SJCRH30 (cell line): ENCODE results near the gene HSD17B2. TPM values are rescaled to one million over a fixed set of nuclear protein-coding genes. Genes with fewer than 3 reads are reported as not detected.

ENCODE experiments used
- DNase-seq, 2 experiments: peaks; one replicate each; pipeline ENCODE4 v3.0.0-alpha.2; 2015 to 2020
- H3K27ac ChIP-seq: fragments of 250-450 bp; sonication (Bioruptor Pico); 2 replicates; pipeline ENCODE4 v1.5.1; 2020; ENCODE audit warnings: mild to moderate bottlenecking, moderate library complexity
- H3K27me3 ChIP-seq: fragments of 250-450 bp; sonication (Bioruptor Pico); 2 replicates; pipeline ENCODE4 v1.5.1; 2020; ENCODE audit warnings: mild to moderate bottlenecking, moderate library complexity
- H3K36me3 ChIP-seq: fragments of 250-450 bp; sonication (Bioruptor Pico); 2 replicates; pipeline ENCODE4 v1.5.1; 2020; ENCODE audit warnings: mild to moderate bottlenecking, moderate library complexity
- H3K4me1 ChIP-seq: fragments of 250-450 bp; sonication (Bioruptor Pico); 2 replicates; pipeline ENCODE4 v1.5.1; 2020; ENCODE audit warnings: mild to moderate bottlenecking, moderate library complexity
- H3K4me3 ChIP-seq: fragments of 250-450 bp; sonication (Bioruptor Pico); 2 replicates; pipeline ENCODE4 v1.5.1; 2020; ENCODE audit warnings: mild to moderate bottlenecking, moderate library complexity
- H3K9me3 ChIP-seq: fragments of 250-450 bp; sonication (Bioruptor Pico); replicated peaks from 2 replicates; pipeline ENCODE4 v1.5.1; 2020; ENCODE audit warnings: mild to moderate bottlenecking, moderate library complexity
- total RNA-seq: library from RNA; depleted of rRNA; stranded (reverse); fragments of >200 nt; shearing (Covaris generic); gene quantifications from 2 replicates; pipeline ENCODE4 v1.2.3, GENCODE V29; 2014

HSD17B2 gene
- total RNA-seq, 1 experiment from 2014 or later = not detected

- no peaks in the 10 kb centered on the region for H3K9me3 ChIP-seq
- H3K36me3 ChIP-seq = no peaks in the 10 kb centered on the region
- H3K27ac ChIP-seq = no peak overlapping the region
- no peaks in the 10 kb centered on the region for H3K4me1 ChIP-seq
- no peak for DNase-seq
- no peaks in the 10 kb centered on the region for H3K27me3 ChIP-seq
- no peak overlapping the region for H3K4me3 ChIP-seq
Observed at GRCh38 chr16:82070656-82071369, 35.8 kb downstream of the HSD17B2 start.

- Histone ChIP-seq H3K4me3 (no peak overlapping the region), H3K27me3 (no peaks in the 10 kb centered on the region), H3K4me1 (no peaks in the 10 kb centered on the region), H3K36me3 (no peaks in the 10 kb centered on the region), H3K9me3 (no peaks in the 10 kb centered on the region), H3K27ac (no peak overlapping the region)
- DNase-seq = no peak
Observed at GRCh38 chr16:82071421-82071820, 36.4 kb downstream of the HSD17B2 start.

DNA sequence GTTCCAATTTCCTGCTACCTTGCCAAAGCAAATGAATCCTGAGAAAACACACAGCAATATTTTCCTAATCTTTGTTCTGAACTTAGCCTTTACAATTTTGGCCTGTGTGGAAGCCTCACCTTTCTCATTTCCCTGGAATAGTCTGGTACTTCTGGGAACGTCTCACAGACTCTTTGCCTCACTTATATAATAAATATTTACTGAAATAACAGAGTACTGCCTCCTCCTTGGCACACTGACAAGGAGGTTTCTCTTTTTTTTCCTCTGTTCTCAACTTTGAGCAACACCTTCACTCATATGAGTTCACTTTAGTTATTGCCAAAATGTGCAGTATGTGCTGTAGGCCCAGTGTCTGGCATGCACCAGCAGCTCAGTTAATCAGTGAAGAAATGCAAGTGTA, 37.3 kb downstream of the HSD17B2 start:
- Histone ChIP-seq H3K4me3 (no peak overlapping the region), H3K27ac (no peak overlapping the region), H3K9me3 (no peaks in the 10 kb centered on the region), H3K36me3 (no peaks in the 10 kb centered on the region), H3K27me3 (no peaks in the 10 kb centered on the region), H3K4me1 (no peaks in the 10 kb centered on the region)
- DNase-seq = no peak

DNA sequence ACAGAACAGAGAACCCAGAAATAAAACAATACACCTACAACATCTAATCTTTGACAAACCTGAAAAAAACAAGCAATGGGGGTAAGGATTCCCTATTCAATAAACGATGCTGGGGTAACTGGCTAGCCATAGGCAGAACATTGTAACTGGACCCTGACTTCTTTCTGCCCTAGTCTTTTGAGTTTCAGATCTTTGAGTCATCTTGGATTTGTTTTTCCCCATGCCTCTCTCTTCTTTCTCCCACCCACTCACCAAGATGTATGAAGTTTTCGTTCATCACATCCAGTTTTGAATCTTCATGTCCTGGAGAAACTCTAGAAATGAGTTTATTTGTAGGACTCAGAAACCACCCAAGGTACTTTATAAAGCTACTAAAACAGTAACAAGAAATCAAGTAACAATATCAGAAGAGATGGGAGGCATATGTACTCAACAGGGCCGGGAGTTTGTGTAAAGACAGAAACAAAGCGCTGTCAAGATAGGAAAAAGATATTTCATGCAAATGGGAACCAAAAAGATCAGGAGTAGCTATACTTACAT, 39.0 kb downstream of the HSD17B2 start:
- no peak for DNase-seq
- no peaks in the 10 kb centered on the region for H3K4me1 ChIP-seq
- H3K4me3 ChIP-seq = no peak overlapping the region
- H3K27ac ChIP-seq = no peak overlapping the region
- no peaks in the 10 kb centered on the region for H3K9me3 ChIP-seq
- H3K36me3 ChIP-seq = no peaks in the 10 kb centered on the region
- no peaks in the 10 kb centered on the region for H3K27me3 ChIP-seq

- Histone ChIP-seq H3K4me3 (no peak overlapping the region), H3K9me3 (no peaks in the 10 kb centered on the region), H3K4me1 (no peaks in the 10 kb centered on the region), H3K27me3 (no peaks in the 10 kb centered on the region), H3K36me3 (no peaks in the 10 kb centered on the region), H3K27ac (no peak overlapping the region)
- no peak for DNase-seq
Observed at GRCh38 chr16:82078125-82078524, 43.1 kb downstream of the HSD17B2 start.

DNA sequence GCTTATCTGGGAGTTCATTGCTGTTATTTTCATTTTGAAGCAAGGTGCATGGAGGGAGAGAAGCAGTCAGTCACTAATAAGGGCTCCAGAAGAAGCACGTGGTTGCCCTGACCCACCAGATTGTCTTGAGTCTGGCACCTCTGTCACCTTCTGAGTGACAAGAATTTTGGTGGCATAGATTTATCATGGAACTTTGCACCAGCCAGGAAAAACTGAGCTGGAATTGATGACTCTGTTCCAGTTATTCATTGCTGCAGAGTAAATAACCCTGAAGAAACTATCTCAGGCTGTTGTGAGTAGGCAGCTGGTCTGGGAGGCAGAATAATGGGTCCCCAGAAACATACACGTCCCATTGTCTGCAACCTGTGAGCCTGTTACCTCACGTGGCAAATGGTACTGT, 44.8 kb downstream of the HSD17B2 start:
- H3K4me3 ChIP-seq = no peak overlapping the region
- no peak for DNase-seq
- no peaks in the 10 kb centered on the region for H3K9me3 ChIP-seq
- no peaks in the 10 kb centered on the region for H3K36me3 ChIP-seq
- no peaks in the 10 kb centered on the region for H3K4me1 ChIP-seq
- H3K27me3 ChIP-seq = no peaks in the 10 kb centered on the region
- H3K27ac ChIP-seq = no peak overlapping the region

GRCh38 chr16:82081264-82081663, 46.2 kb downstream of the HSD17B2 start:
- H3K4me3 ChIP-seq = no peak overlapping the region
- no peak overlapping the region for H3K27ac ChIP-seq
- H3K4me1 ChIP-seq = no peaks in the 10 kb centered on the region

GRCh38 chr16:82082097-82082496, 47.0 kb downstream of the HSD17B2 start:
- Histone ChIP-seq H3K36me3 (no peaks in the 10 kb centered on the region), H3K4me1 (no peaks in the 10 kb centered on the region), H3K27ac (no peak overlapping the region), H3K4me3 (no peak overlapping the region), H3K27me3 (no peaks in the 10 kb centered on the region), H3K9me3 (no peaks in the 10 kb centered on the region)
- DNase-seq = no peak

More at GRCh38 chr16:82081264-82081663, 46.2 kb downstream of the HSD17B2 start:
- no peak for DNase-seq
- Histone ChIP-seq H3K27me3 (no peaks in the 10 kb centered on the region), H3K9me3 (no peaks in the 10 kb centered on the region), H3K36me3 (no peaks in the 10 kb centered on the region)

DNA sequence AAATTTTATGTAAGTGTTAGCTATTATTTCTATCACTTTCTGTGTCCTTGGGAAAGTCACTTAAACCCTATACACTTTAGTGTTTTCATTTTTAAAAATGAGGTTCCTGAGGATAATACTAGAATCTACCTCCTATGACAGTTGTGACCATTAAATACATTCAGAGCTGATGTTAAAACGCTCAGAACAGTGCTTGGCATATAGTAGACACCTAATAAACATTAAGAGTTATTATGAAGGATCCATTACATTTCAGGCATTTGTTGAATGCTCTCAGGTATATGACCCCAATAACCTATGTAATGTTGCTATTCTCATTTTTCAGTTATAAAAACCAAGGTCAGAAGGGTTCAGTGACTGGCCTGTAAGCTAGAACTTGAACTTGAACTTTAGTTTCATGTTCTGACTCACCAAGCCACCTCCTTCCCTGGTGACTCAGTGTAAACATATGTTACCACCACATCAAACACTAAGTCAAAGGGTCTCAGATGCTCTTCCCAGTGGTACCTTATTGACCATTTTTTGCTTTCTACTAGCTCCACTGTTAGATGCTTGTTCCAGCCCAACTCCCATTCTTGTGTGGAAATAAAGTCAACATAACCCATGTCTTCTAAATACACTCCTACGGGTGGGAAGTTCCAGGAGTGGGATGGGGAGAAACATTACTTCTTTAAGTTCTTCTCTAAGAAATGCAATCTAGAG, 47.6 kb downstream of the HSD17B2 start:
- no peak for DNase-seq
- Histone ChIP-seq H3K9me3 (no peaks in the 10 kb centered on the region), H3K4me3 (no peak overlapping the region), H3K27me3 (no peaks in the 10 kb centered on the region), H3K4me1 (no peaks in the 10 kb centered on the region), H3K36me3 (no peaks in the 10 kb centered on the region), H3K27ac (no peak overlapping the region)

- no peaks in the 10 kb centered on the region for H3K27me3 ChIP-seq
- H3K9me3 ChIP-seq = no peaks in the 10 kb centered on the region
- no peak overlapping the region for H3K4me3 ChIP-seq
- H3K36me3 ChIP-seq = no peaks in the 10 kb centered on the region
- H3K27ac ChIP-seq = no peak overlapping the region
- DNase-seq = no peak
- H3K4me1 ChIP-seq = no peaks in the 10 kb centered on the region
Observed at GRCh38 chr16:82083710-82084353, 48.8 kb downstream of the HSD17B2 start.

- Histone ChIP-seq H3K27me3 (no peaks in the 10 kb centered on the region), H3K4me3 (no peak overlapping the region), H3K36me3 (no peaks in the 10 kb centered on the region), H3K4me1 (no peaks in the 10 kb centered on the region), H3K9me3 (no peaks in the 10 kb centered on the region), H3K27ac (no peak overlapping the region)
- DNase-seq = no peak
Observed at GRCh38 chr16:82085011-82085779, 50.1 kb downstream of the HSD17B2 start.

- H3K4me1 ChIP-seq = no peaks in the 10 kb centered on the region
- DNase-seq = no peak
- no peaks in the 10 kb centered on the region for H3K36me3 ChIP-seq
- H3K4me3 ChIP-seq = no peak overlapping the region
- no peak overlapping the region for H3K27ac ChIP-seq
- no peaks in the 10 kb centered on the region for H3K27me3 ChIP-seq
- H3K9me3 ChIP-seq = no peaks in the 10 kb centered on the region
Observed at GRCh38 chr16:82088483-82088882, 53.4 kb downstream of the HSD17B2 start.

GRCh38 chr16:82091241-82091640, 56.2 kb downstream of the HSD17B2 start:
- Histone ChIP-seq H3K4me3 (no peak overlapping the region), H3K27me3 (no peaks in the 10 kb centered on the region), H3K4me1 (no peaks in the 10 kb centered on the region), H3K36me3 (no peaks in the 10 kb centered on the region), H3K27ac (no peak overlapping the region), H3K9me3 (no peaks in the 10 kb centered on the region)
- DNase-seq = no peak

GRCh38 chr16:82092711-82093110, 57.7 kb downstream of the HSD17B2 start:
- no peaks in the 10 kb centered on the region for H3K4me1 ChIP-seq
- H3K4me3 ChIP-seq = no peak overlapping the region
- no peaks in the 10 kb centered on the region for H3K9me3 ChIP-seq
- no peak overlapping the region for H3K27ac ChIP-seq
- DNase-seq = no peak
- H3K27me3 ChIP-seq = no peaks in the 10 kb centered on the region
- no peaks in the 10 kb centered on the region for H3K36me3 ChIP-seq
